ENCODE results near the gene SLC39A6. TPM values are rescaled to one million over a fixed set of nuclear protein-coding genes. Genes with fewer than 3 reads are reported as not detected.
A peak's percentile ranks its signal among the peaks of the same experiment; 100 is the strongest.

SLC39A6 gene
- total and polyA plus RNA-seq, 2 donors (not counting 3 experiments of a cell fraction or from before 2014, with no cell fraction given), result 13.8 to 23.1 TPM

- peaks cover 15% of the 10 kb centered on the region for H3K4me1 ChIP-seq (ENCODE audit: control insufficient read depth, extremely low read depth, insufficient read depth, low read length)
- intact Hi-C loops (cut with micrococcal nuclease) (loop anchor here (2.0 to 5.0 kb wide), 3 partner anchors 94 to 886 kb away; partner anchors contain the start of genes FHOD3 and ZNF397), dilution Hi-C loops (cut with MboI; ENCODE audit: extremely low pct_ligation_motif_present, low sequenced_read_pairs) (no loop called here)
- peak overlapping the region; percentile 97 for H3K4me2 ChIP-seq (ENCODE audit: insufficient read depth, low read length)
- H3K27ac ChIP-seq (ENCODE audit: insufficient read depth, low read depth, low read length), result peak overlapping the region; percentile 98
- no peaks in the 10 kb centered on the region for H4K20me1 ChIP-seq (replicated peaks; ENCODE audit: control insufficient read depth, extremely low read depth, insufficient read depth, low read length)
- TF ChIP-seq CTCF (IDR thresholded peaks at IDR 0.05; ENCODE audit: extremely low read depth in 1 of 2, insufficient read depth in 1 of 2, low read depth in 1 of 2, low read length in 2 of 2), result no peak
- TF ChIP-seq MYC (IDR thresholded peaks at IDR 0.05; ENCODE audit: low read depth, low read length), result no peak
- no peak for TF ChIP-seq MAX (IDR thresholded peaks at IDR 0.05; ENCODE audit: insufficient read depth, insufficient read length)
- no peak for TF ChIP-seq FOS (IDR thresholded peaks at IDR 0.05; ENCODE audit: borderline replicate concordance, insufficient read depth, low read length)
- no peak for TF ChIP-seq EZH2 (IDR thresholded peaks at IDR 0.05; ENCODE audit: borderline replicate concordance, low read depth, low read length, severe bottlenecking)
- TF ChIP-seq POLR2A (IDR thresholded peaks at IDR 0.05; ENCODE audit: low read depth, low read length), result no peak
- TF ChIP-seq POLR2AphosphoS5 (IDR thresholded peaks at IDR 0.05; ENCODE audit: insufficient read depth, low read depth, low read length), result no peak
- TF ChIP-seq JUN (IDR thresholded peaks at IDR 0.05; ENCODE audit: borderline replicate concordance, insufficient read depth, insufficient read length, low read depth), result no peak
- TF ChIP-seq GATA2 (IDR thresholded peaks at IDR 0.05; ENCODE audit: insufficient read depth, insufficient read length, low read depth, low read length), result no peak
- H3K36me3 ChIP-seq (ENCODE audit: control insufficient read depth in 2 of 2, extremely low read depth in 1 of 2, insufficient read depth in 2 of 2, low read length in 2 of 2), result peaks cover 0 to 2% of the 10 kb centered on the region in 2 experiments
- POLR2A ChIA-PET, result interaction anchor here (0.6 to 1.5 kb wide), 2 partner anchors 59 to 109 kb away, joined by 6 read pairs; partner anchors contain the start of gene MOCOS
- FAIRE-seq, result peak; percentile 47
- H3K9me3 ChIP-seq (replicated peaks; ENCODE audit: control insufficient read depth, insufficient read depth, low read length), result no peaks in the 10 kb centered on the region
- BruUV-seq (replicated peaks), result no TSS peak
- H3K9ac ChIP-seq (replicated peaks; ENCODE audit: extremely low read depth, insufficient read depth, low read length), result peak overlapping the region; percentile 98
- peaks cover 44% of the 10 kb centered on the region for H3K79me2 ChIP-seq (ENCODE audit: control insufficient read depth, insufficient read depth, low read length)
- H3K27me3 ChIP-seq (ENCODE audit: control insufficient read depth in 2 of 2, insufficient read depth in 2 of 2, low read length in 2 of 2), result no peaks in the 10 kb centered on the region
- peak overlapping the region; percentile 97 for H2AFZ ChIP-seq (ENCODE audit: low read depth, low read length)
- DNase-seq (ENCODE audit: low read depth, low spot score), result peak; percentile 37
- no peaks in the 10 kb centered on the region for H3K9me1 ChIP-seq (replicated peaks; ENCODE audit: control insufficient read depth, extremely low read depth, insufficient read depth, low read length)
- peak overlapping the region; percentile 64 to 96 (median 94) for H3K4me3 ChIP-seq (replicated peaks in 1 of 3; ENCODE audit: insufficient read depth in 1 of 3, low read depth in 1 of 3, low read length in 3 of 3)
- CTCF ChIA-PET, result interaction anchor here (0.7 to 4.4 kb wide), 6 partner anchors 9 to 158 kb away, joined by 3 to 26 read pairs (median 8); no protein-coding TSS in a partner anchor
Observed at GRCh38 chr18:36128530-36128870, 640 bp downstream of the SLC39A6 start.
